Progenitor cell of endocrine pancreas (in vitro differentiated cells): ENCODE data around the gene ZDHHC9. TPM values are rescaled to one million over a fixed set of nuclear protein-coding genes. Genes with fewer than 3 reads are reported as not detected.

Experiments
- DNase-seq: peaks from one replicate; pipeline ENCODE4 v3.0.0; 2021; ENCODE audit warnings: low spot score; ENCODE audit not compliant: unreplicated experiment
- H3K27ac Mint-ChIP-seq: 2 replicates; pipeline ENCODE4 v1.8.0; 2021; ENCODE audit warnings: mild to moderate bottlenecking, moderate library complexity, mixed read lengths
- H3K27me3 Mint-ChIP-seq: 2 replicates; pipeline ENCODE4 v1.8.0; 2021; ENCODE audit warnings: mixed read lengths
- H3K36me3 Mint-ChIP-seq: 2 replicates; pipeline ENCODE4 v1.8.0; 2022; ENCODE audit warnings: mixed read lengths; ENCODE audit not compliant: insufficient read depth
- H3K4me1 Mint-ChIP-seq: 2 replicates; pipeline ENCODE4 v1.8.0; 2021; ENCODE audit warnings: low read depth, mixed read lengths
- H3K4me3 Mint-ChIP-seq: 2 replicates; pipeline ENCODE4 v1.8.0; 2021; ENCODE audit warnings: low read depth, mild to moderate bottlenecking, moderate library complexity, mixed read lengths
- H3K9me3 Mint-ChIP-seq: 2 replicates; pipeline ENCODE4 v1.8.0; 2021; ENCODE audit warnings: low read depth, mixed read lengths
- CTCF ChIP-seq: fragments of 200-600 bp; sonication (generic); IDR thresholded peaks from one replicate; pipeline ENCODE4 v1.5.0; 2021; ENCODE audit warnings: antibody characterized with exemption, mild to moderate bottlenecking; ENCODE audit not compliant: unreplicated experiment
- total RNA-seq: library from RNA; stranded (reverse); gene quantifications from 2 replicates; pipeline ENCODE4 v1.2.1, GENCODE V29; 2021

The ZDHHC9 gene
- total RNA-seq, 1 donor from 2014 or later, result 34.0 TPM

GRCh38 chrX:129800186-129800585, 43.5 kb downstream of the ZDHHC9 start:
- H3K4me3 Mint-ChIP-seq, result no peak overlapping the region
- H3K27ac Mint-ChIP-seq, result no peak overlapping the region
- H3K4me1 Mint-ChIP-seq, result no peaks in the 10 kb centered on the region
- no peak for DNase-seq
- no peak for TF ChIP-seq CTCF
- no peaks in the 10 kb centered on the region for H3K9me3 Mint-ChIP-seq
- no peaks in the 10 kb centered on the region for H3K27me3 Mint-ChIP-seq
- no peaks in the 10 kb centered on the region for H3K36me3 Mint-ChIP-seq

GRCh38 chrX:129798888-129799287, 44.8 kb downstream of the ZDHHC9 start:
- TF ChIP-seq CTCF, result no peak
- Mint-ChIP-seq H3K4me1 (no peaks in the 10 kb centered on the region), H3K27me3 (no peaks in the 10 kb centered on the region), H3K36me3 (no peaks in the 10 kb centered on the region), H3K4me3 (no peak overlapping the region), H3K27ac (no peak overlapping the region), H3K9me3 (no peaks in the 10 kb centered on the region)
- no peak for DNase-seq

- Mint-ChIP-seq H3K27me3 (no peaks in the 10 kb centered on the region), H3K9me3 (no peaks in the 10 kb centered on the region), H3K27ac (no peak overlapping the region), H3K36me3 (no peaks in the 10 kb centered on the region), H3K4me3 (no peak overlapping the region), H3K4me1 (no peaks in the 10 kb centered on the region)
- no peak for TF ChIP-seq CTCF
- DNase-seq, result no peak
Observed at GRCh38 chrX:129798456-129798855, 45.2 kb downstream of the ZDHHC9 start.

GRCh38 chrX:129797251-129797906, 46.3 kb downstream of the ZDHHC9 start:
- no peak for TF ChIP-seq CTCF
- no peaks in the 10 kb centered on the region for H3K36me3 Mint-ChIP-seq
- H3K27ac Mint-ChIP-seq, result no peak overlapping the region
- no peak for DNase-seq
- H3K4me1 Mint-ChIP-seq, result no peaks in the 10 kb centered on the region
- H3K27me3 Mint-ChIP-seq, result no peaks in the 10 kb centered on the region
- H3K9me3 Mint-ChIP-seq, result no peaks in the 10 kb centered on the region
- H3K4me3 Mint-ChIP-seq, result no peak overlapping the region

- H3K4me1 Mint-ChIP-seq, result no peaks in the 10 kb centered on the region
- TF ChIP-seq CTCF, result no peak
- H3K4me3 Mint-ChIP-seq, result no peak overlapping the region
- H3K36me3 Mint-ChIP-seq, result no peaks in the 10 kb centered on the region
- no peaks in the 10 kb centered on the region for H3K27me3 Mint-ChIP-seq
- no peaks in the 10 kb centered on the region for H3K9me3 Mint-ChIP-seq
- H3K27ac Mint-ChIP-seq, result no peak overlapping the region
- DNase-seq, result no peak
Observed at GRCh38 chrX:129795584-129795983, 48.1 kb downstream of the ZDHHC9 start.
